Measurements from ENCODE around the gene TTLL5. TPM values are rescaled to one million over a fixed set of nuclear protein-coding genes. Genes with fewer than 3 reads are reported as not detected.

Gene TTLL5
- total RNA-seq, 1 experiment from 2014 or later, result 35.5 TPM

DNA sequence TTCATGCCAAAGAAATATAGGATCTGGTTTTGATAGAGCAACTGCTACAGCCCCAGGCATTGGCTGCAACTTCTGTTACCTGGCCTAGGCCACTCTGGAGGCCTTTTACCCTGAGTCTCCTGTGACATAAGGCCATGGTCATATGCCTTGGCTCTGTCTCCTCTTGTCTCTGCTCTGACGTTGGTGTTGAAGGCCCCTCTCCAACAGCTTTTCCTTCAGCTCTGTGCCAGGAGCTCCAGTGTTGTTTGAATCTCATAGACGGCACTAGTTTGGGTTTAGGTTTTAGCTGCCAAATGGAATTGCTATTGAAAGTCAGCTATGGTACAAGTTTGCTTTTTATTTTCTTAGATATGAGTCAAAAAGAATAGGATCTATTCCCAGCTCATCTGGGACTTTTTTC, 41.1 kb downstream of the TTLL5 start:
- no peak for DNase-seq (ENCODE audit: low read depth)

DNA sequence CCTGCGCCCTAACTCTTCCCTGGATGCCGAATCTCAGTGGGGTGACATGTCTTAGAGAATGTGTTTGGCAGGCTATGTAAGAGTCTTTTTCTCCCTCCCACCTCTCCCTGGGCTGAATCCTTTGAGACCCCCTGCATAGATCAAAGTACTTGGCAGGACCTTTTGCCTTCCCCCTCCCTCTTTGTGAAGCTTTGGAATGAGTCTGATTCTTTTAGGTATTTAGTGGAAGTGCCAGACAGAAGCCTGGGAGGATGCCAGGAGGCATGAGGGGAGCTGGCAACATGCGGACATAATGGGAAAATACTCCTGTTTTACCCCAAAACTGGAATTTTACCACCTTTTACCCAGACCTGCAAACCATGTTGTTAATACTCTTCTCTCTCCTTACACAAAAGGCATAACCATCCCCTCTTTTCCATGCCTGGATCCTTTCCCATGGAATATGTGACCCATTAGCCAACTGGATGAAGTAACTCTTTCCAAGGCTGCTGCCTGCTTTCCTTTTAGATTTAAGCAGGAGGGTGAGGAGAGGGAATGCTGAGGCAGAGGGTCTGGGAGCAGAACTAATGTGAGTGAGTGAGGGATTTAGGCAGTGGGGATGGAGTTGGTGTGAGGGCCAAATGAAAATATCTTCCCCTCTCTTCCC, 41.7 kb downstream of the TTLL5 start:
- DNase-seq (ENCODE audit: low read depth), result peak; percentile 22

DNA sequence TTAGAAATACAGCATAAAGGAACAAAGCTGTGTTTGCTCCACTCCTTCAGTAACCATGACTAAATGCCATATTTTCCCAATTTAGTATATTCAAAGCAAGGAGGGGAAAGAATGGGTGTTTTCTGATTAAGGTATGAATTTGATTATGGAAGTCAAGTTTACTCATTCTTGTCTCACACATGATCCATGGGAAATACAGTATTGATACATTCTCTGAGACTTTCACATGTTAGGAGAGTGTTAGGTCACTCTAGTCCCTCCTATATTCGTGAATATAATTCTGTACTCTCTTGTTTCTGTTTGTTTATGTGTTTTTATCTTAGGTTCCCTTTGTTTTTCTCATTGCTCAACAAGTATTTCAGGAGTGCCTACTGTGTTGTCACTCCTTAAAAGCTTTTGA, 42.4 kb downstream of the TTLL5 start:
- no peak for DNase-seq (ENCODE audit: low read depth)

DNA sequence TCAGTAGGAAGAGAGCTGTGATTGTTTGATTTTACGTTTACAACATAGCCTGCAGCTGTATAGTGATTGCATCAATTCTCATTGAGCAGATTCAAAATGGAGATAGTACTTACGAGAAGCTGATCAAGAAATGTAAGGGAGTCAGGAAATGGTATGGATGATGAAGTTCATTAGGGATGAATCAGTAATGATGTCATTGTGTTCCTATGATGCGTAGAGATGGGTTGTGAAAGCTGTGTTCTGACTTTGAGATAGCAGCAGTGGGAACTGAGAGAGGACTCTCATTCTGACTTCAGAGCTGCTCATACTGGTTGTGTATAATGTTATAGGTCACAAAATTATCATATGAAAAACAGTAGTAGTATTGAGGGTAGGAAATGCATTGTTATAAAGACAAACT, 44.0 kb downstream of the TTLL5 start:
- no peak for DNase-seq (ENCODE audit: low read depth)

DNA sequence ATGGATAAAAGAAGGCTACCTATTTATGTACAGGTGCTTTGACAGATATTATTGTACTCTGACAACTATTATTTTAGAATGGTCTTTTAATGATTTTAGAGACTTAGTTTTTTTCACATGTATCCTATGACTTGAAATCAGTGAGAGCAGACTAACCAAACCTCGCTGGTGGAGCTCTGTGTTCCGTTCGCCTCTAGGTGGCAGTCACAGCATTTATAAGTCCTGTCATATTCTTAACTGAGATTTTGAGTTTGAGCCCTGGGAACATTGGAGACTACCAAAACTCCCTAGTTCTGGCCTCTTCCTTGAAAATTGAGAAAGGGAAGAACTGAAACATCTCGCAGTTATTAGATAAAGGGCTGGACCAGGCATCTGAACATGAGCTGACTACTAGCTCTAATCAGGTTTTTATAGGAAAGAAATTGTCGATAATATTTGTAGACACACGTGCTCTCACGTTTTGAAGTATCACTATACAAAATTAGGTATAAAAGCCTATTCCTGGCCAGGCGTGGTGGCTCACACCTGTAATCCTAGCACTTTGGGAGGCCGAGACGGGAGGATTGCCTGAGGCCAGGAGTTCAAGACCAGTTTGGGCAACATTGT, 48.3 kb downstream of the TTLL5 start:
- peak; percentile 77 for DNase-seq (ENCODE audit: low read depth)

DNA sequence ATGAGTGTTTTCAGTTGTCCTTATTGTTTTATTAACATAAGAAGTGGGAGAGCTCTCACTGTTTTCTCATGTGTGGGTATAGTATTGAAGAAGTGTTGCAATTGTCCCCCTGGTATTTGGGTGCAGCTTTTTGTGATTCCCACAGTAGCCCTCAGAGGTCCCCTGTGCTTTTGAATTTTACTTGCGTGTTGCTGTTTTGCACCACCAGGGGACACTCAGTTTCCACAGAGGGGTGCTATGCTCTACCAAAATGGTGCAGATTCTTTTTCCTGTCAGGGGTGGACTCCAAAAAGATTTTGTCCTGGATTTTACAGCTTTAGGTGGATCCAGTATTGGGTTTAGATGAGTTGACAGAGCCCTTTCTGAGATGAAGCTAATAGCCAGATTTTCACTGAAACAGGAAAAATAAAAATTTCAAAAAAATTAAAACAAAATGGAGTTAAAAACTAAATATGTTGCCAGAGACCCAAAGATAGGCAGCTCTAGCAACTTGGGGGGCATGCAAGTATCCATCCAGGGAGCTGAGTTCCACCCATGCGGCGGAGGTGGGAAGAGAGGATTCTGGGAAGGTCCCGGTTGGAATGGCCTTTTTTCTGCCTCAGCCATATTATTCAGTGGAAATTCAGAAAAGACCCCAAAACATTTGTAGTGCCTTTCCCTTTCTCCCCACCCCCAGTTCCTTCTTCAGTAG, 50.2 kb downstream of the TTLL5 start:
- DNase-seq (ENCODE audit: low read depth), result peak; percentile 61

DNA sequence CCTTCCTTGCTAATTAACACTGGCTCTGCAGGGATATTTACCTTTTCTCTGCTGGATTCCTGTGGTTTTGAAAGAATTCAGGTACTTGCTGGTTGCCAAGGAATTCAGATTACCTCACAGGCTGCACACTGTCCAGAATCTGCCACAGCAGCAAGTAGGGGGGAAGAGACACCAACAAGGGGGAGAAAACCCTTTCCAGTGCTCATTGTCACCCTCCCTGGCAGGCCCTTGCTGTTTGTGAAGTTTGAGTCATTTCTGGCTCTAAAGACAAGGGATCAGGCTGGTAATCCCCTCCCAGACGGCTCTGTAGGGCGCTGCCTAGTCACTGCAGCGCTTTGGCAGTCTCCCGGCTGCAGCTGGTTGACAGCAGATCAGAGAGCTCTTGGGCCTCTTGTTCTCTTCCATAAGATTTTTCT, 50.8 kb downstream of the TTLL5 start:
- peak; percentile 98 for DNase-seq (ENCODE audit: low read depth)

DNA sequence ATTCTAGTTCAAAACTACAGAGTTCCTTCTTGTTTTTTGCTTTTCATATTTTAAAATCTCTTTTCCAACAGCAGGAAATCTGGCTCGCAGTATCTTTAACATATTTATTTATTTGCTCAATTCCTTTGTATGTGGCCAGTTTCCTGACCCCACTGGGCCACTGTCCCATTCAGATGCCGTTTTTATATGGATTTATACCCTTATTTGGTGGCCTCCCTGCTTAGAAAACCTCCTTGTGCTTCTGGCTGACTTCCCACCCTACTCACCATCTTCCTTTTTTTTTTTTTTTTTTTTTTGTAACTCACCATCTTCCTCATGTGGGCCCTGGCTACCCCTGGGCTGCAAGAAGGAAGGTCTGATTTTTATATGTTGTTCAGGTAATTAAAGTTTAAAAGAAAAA, 53.9 kb downstream of the TTLL5 start:
- DNase-seq (ENCODE audit: low read depth), result peak; percentile 26

DNA sequence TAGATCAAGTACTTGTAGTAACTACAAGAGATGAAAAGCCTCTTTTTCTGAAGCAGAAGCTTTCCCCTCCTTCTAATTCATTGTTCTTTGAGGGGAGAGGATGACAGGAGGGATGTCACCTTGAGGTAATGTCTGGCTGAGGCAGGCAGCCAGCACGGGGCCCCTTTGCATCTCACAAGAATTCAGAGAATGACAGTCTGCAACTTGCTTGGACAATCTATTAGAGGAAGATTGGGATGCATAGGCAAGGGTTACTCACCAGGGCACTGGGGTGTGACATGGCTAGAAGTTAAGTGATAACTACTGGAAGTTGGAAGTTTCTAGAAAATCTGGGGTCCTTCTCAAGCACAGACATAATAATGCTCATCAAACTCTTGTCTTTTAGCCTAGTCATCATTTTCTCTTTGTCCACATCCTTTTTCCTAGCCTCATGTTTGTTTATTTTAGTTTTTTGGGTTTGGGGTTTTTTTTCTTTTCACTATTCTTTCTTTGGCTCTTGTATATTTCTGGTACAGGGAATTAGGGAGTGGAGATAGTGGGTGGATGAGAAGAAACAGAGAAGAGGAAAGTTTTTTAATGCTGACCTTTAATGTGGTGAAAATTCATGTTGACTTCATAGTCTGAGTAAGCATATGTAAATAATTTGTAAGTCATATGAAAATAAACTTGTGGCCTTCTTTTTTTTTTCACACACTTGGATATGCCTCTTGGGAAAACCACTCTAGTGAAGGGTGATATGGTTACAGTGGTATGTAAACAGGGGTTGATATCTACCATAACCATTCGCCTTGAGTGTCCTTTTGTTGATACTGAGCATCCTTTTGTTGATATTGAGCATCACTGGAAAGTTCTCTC, 55.1 kb downstream of the TTLL5 start:
- peak; percentile 76 for DNase-seq (ENCODE audit: low read depth)

DNA sequence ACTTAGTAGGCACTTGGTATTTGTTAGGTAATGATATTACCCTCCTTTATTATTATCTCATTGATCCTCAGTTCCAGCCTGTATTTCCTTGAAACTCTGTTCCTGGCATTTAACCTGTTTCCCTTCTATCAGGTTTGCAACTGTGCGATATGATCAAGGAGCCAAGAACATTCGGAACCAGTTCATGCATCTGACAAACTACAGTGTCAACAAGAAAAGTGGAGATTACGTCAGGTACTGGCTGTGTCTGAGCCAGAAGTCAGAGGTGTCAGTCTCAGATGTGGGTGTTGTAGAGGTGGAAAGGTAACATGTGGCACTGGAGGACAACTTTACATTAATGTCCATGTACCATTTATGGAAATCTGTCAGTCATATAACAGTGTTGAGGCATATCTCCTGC, 56.7 kb downstream of the TTLL5 start:
- no peak for DNase-seq (ENCODE audit: low read depth)

DNA sequence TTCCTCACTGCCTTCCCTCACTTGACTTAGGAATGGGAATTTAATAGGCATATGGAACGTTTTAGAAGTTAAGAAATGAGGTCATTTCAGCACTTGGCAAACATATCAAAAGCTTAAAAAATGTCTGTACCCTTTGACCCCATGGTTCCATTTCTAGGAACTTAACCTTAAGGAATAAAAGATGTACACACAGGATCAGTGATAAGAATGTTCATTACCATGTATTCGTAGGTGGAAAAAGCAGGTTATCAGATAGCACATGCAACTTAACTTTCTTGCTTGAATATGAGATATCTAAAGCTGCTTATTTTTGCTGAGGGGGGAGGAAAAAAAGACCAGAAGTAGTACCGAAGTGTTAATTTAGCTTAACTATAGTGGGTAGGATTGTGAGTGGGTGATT, 57.2 kb downstream of the TTLL5 start:
- DNase-seq (ENCODE audit: low read depth), result no peak

DNA sequence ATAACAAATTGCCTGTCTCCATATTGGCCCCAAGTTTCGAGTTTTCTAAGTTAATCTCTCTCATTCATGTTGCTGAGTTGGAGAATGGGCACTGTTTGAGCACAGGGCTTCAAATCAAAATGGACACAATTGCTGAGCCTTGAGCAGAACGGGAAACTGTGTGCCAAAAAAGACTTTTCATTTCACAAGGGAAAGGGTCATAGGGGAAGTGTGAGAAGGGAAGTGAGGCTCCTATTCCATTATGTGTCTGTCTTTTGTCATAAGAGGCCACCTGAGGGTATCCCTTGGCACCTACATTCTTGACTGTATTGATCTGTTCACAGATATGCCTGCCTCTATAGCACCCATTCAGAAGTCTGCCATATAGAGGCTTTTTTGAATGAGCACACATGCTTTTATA, 59.1 kb downstream of the TTLL5 start:
- DNase-seq (ENCODE audit: low read depth), result no peak

DNA sequence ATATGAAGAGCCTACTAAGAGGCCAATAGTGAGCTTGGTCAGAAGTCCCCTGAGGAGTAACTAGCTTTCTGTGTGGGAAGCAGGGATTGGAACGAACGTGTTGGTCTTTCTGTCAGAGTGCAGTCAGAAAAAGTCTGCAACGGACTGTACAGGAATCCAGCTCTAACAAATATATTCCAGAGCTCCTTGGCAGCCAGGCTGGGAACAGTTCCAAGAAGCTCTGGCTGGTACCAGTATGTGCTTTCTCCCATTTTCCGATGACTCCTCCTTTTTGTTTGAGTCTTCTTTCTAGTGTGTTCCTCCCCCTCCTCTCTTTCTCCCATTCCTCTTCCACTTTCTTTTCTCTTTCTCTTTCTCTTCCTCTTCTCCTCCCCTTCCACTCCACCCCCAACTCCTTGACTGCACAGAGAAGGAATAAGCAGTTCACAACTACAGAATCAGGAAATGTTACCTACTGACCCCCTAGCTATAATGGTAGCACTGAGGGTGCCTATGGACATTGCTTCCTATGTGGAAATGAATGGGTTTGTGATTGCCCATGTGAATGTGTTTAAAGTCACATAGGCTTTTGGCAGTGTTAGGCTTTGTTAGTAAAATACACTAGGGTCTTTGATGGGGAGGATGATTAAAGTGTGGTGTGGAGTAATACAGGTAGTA, 59.9 kb downstream of the TTLL5 start:
- DNase-seq (ENCODE audit: low read depth), result no peak

DNA sequence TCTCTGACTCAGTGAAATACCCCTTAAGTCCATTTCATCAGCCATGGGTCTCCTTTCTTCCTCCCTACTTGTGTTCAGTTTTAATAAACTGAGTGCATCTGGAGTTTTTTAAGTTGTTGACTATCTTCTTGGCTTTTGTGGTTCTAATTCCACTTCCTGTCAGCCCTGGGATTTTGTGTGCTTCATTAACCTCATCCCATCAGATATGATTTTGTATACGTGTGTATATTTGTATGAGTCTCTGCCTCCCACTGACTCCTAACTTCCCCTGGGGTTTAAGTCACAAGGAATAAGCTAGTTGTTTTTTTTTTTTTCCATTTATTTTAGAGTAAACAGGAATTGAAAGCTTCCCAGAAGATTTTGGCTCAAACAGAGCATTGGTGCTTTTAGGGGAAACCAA, 62.7 kb downstream of the TTLL5 start:
- no peak for DNase-seq (ENCODE audit: low read depth)

DNA sequence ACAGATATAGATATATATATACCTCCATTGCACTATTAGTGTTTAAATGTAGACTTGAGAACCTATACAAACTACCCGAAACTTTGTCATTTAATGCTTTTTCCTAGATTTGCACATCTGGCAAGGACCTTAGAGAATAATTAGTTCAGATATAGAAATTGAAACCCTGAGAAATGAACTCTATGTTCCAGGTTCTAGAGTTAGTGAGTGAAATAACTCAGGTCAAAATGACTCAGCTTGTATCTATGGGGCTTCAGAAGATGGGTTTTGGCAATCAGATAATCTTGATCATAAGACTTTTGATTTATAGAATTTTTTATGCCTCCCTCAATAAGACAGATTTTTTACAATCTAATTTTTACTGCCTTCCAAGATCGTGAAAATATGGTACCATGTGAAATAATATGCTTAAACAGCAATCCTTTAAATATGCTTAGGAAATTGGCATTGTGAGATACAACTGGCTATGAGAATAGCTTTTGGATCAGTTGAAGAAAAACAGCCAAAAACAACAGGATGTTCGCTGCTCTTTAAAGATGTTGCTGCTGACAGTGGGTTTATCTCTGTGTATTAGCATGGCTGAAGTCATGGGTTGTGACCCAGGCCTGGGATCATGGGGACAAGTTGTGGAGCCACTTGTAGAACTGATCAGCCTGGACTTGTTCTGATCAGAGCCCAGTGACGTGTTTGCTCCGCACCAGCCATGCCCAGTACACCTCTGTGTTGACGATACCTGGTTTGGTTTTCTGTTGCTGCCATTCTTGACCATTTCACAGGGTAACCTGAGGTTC, 63.6 kb downstream of the TTLL5 start:
- DNase-seq (ENCODE audit: low read depth), result no peak

DNA sequence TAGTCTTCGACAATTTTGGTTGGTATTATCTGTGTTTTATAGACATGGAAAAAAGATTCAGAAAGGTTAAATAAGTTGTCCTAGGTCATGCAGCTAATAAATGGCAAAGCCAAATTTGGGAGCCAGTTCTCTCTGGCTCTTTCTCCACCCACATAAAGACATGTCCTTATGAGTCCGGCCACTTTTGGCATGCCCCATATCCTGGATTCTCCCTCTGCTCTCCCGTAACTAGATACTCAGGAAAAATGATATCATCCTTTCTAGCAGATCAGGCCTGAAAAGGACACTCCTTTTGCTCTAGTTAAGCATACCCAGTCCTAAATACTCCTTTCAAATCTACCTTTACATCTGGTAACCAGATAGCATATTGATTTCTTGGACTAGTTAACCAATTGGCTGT, 64.4 kb downstream of the TTLL5 start:
- DNase-seq (ENCODE audit: low read depth), result peak; percentile 13

DNA sequence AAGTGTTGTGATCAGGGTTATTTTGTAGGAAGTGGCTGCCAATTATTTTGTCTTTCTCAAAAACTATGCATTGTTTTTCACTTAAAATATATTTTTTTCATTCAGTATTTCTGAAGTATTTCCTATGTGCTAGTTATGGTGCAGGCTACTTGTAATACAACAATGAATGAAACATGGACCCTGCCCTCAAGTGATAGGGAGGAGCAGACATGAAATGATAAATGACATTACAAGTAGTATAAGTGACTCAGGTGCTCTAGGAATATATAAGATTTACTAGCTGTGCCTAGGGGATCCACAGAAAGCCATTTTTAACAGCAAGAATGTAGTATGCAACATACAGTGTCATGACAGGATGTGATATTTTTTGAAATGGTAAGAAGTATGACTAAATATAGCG, 65.3 kb downstream of the TTLL5 start:
- no peak for DNase-seq (ENCODE audit: low read depth)

DNA sequence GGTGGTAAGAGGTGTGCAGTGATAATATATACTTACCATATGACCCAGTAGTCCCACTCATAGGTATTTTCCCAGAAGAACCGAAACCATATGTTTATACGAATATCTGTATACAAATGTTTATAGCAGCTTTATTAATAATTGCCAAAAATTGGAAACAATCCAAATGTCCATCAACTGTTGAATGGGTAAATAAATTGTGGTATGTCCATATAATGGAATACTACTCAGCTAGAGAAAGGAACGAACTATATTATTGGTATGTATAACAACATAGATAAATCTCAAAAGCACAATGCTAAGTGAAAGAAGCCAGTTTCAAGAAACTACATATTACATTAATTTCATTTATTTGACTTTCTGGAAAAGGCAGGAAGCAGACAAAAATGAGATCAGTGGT, 66.1 kb downstream of the TTLL5 start:
- no peak for DNase-seq (ENCODE audit: low read depth)

DNA sequence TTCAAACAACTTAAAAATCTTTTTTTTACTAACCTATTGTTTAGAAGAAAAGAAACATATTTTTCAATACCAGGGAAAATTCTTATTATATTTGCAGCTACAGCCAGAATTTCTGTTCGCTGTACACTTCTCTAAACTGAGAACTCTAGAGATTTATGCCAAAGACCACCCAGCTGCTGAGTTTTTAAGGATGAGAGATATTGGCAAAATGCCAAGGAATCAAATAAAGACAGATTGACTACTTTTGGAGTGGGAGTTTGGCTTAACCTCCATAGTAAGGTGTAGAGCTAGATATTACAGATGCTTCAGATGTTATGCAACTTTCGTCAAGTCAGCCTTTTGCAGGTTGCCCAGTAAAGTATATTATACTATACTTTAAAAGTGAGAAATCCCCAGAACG, 71.8 kb downstream of the TTLL5 start:
- DNase-seq (ENCODE audit: low read depth), result no peak

DNA sequence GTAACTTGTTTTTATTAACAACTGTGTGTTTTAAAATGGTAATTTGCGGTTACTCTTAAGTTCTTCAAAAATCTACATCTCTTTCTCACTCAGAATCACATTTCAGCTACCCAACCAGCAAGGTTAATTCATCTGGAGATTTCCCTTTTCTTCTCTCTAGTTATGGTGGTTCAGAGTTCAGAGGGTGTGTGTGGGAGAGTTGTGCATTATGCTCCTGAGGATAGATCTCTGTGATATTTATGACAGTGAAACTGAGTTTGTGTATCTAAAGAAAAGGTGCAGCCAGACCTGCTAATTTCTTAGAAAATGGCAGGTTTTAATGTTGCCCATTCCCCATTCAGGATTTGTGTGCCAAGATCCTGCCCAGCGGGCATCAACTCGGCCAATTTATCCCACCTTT, 73.8 kb downstream of the TTLL5 start:
- DNase-seq (ENCODE audit: low read depth), result no peak

DNA sequence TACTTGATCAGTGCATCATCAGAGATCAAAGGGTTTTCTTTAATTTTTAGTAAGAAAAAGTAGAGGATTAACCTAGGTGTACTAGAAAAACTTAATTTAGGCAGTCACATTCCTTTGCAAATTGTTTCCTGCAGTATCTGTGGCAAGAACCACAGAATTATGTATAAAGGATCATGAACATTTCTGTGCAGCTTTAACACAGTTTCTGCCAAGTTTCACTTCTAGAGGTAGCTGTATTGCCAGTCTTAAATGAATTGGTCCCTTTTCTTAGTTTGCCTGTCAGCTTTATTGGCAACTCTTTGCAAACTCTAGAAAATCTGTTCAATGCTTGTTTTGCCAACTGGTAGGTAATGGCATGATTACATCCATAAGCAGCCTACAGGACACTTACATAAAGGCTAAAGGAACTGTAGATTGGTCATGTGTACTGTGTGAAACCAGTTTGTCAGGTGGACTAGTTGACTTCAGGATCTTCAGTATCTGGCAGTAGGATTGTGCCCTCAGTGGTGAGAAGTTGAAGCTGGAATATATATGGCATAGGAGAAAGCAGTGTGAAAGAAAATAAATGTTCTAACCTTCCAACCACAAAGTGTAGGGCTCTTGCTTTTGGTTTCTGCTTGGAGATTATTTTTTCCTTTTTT, 75.9 kb downstream of the TTLL5 start:
- no peak for DNase-seq (ENCODE audit: low read depth)

All from Daoy (cell line).